Glomerular visceral epithelial cell (primary cell): Measurements from ENCODE around the gene RBM6.
"Not testable (repeated sequence)": the region's sequence is repeated elsewhere in the genome, so short reads cannot be mapped to it uniquely, and the experiment has no call there.

Experiments used
- DNase-seq: peaks from one replicate; pipeline ENCODE4 v3.0.0-alpha.2; 2016; ENCODE audit errors: extremely low spot score

RBM6 gene

GRCh38 chr3:49914906-49915305 lies 25.0 kb upstream of the RBM6 start:
- DNase-seq = no peak

- DNase-seq = no peak
Measured at GRCh38 chr3:49916686-49917085, 23.3 kb upstream of the RBM6 start.

- DNase-seq = not testable (repeated sequence)
Measured at GRCh38 chr3:49917806-49918590, 22.0 kb upstream of the RBM6 start.

GRCh38 chr3:49924683-49925082 lies 15.3 kb upstream of the RBM6 start:
- peak; percentile 44 for DNase-seq

GRCh38 chr3:49925485-49925884 lies 14.5 kb upstream of the RBM6 start:
- no peak for DNase-seq

- no peak for DNase-seq
Measured at GRCh38 chr3:49926117-49926728, 13.7 kb upstream of the RBM6 start.

GRCh38 chr3:49927798-49928197 lies 12.2 kb upstream of the RBM6 start:
- no peak for DNase-seq

- DNase-seq = no peak
Measured at GRCh38 chr3:49928481-49929017, 11.4 kb upstream of the RBM6 start.

- DNase-seq = peak; percentile 91
Measured at GRCh38 chr3:49929291-49930167, 10.4 kb upstream of the RBM6 start, which contains the start of gene MON1A. MON1A (minus strand) TSS chr3:49929811; CDS start chr3:49913346, 16,465 bp downstream.

- no peak for DNase-seq
Measured at GRCh38 chr3:49930168-49930690, 9.7 kb upstream of the RBM6 start.

GRCh38 chr3:49930922-49931321 lies 9.0 kb upstream of the RBM6 start:
- peak; percentile 22 for DNase-seq

- not testable (repeated sequence) for DNase-seq
Measured at GRCh38 chr3:49932281-49932680, 7.7 kb upstream of the RBM6 start.

- no peak for DNase-seq
Measured at GRCh38 chr3:49937090-49937489, 2.9 kb upstream of the RBM6 start.

GRCh38 chr3:49940667-49941249 lies 808 bp downstream of the RBM6 start:
- no peak for DNase-seq

- peak; percentile 23 for DNase-seq
Measured at GRCh38 chr3:49942651-49943050, 2.7 kb downstream of the RBM6 start.

GRCh38 chr3:49952924-49953323 lies 13.0 kb downstream of the RBM6 start:
- no peak for DNase-seq

- DNase-seq = no peak
Measured at GRCh38 chr3:49955636-49956035, 15.7 kb downstream of the RBM6 start.

GRCh38 chr3:49966233-49966942 lies 26.4 kb downstream of the RBM6 start:
- peak; percentile 15 for DNase-seq

GRCh38 chr3:49967291-49967690 lies 27.3 kb downstream of the RBM6 start:
- no peak for DNase-seq

- no peak for DNase-seq
Measured at GRCh38 chr3:49968346-49968745, 28.4 kb downstream of the RBM6 start.

GRCh38 chr3:49972656-49973055 lies 32.7 kb downstream of the RBM6 start:
- DNase-seq = no peak
